ENCODE data around the gene CLSTN2.

Gene CLSTN2

GRCh38 chr3:140440446-140440845 lies 505.5 kb downstream of the CLSTN2 start:
- H3K4me3 ChIP-seq (IDR thresholded peaks at IDR 0.05; ENCODE audit: insufficient read depth, low read depth, low read length), result no peak overlapping the region
- no peaks in the 10 kb centered on the region for H3K79me2 ChIP-seq (ENCODE audit: insufficient read depth, low read depth)
- no peak overlapping the region for H3K27ac ChIP-seq
- no peak overlapping the region for H3K4me2 ChIP-seq
- no peak overlapping the region for H3K9ac ChIP-seq
- H3K27me3 ChIP-seq (ENCODE audit: insufficient read depth, low read depth), result no peaks in the 10 kb centered on the region
- H3K36me3 ChIP-seq (ENCODE audit: insufficient read depth), result no peaks in the 10 kb centered on the region
- no peaks in the 10 kb centered on the region for H3K4me1 ChIP-seq (ENCODE audit: low read depth, poor library complexity, severe bottlenecking)
- no peak overlapping the region for H2AFZ ChIP-seq (ENCODE audit: low read depth)
- TF ChIP-seq CTCF (conservative IDR thresholded peaks at IDR 0.05; ENCODE audit: low read depth, low read length), result no peak
- H4K20me1 ChIP-seq (ENCODE audit: insufficient read depth), result no peaks in the 10 kb centered on the region

GRCh38 chr3:140441006-140441405 lies 506.0 kb downstream of the CLSTN2 start:
- Histone ChIP-seq H3K4me3 (IDR thresholded peaks at IDR 0.05; ENCODE audit: insufficient read depth, low read depth, low read length) (no peak overlapping the region), H3K4me1 (ENCODE audit: low read depth, poor library complexity, severe bottlenecking) (no peaks in the 10 kb centered on the region), H3K9ac (no peak overlapping the region), H3K27me3 (ENCODE audit: insufficient read depth, low read depth) (no peaks in the 10 kb centered on the region), H4K20me1 (ENCODE audit: insufficient read depth) (no peaks in the 10 kb centered on the region), H3K27ac (no peak overlapping the region), H3K4me2 (no peak overlapping the region), H3K36me3 (ENCODE audit: insufficient read depth) (no peaks in the 10 kb centered on the region), H3K79me2 (ENCODE audit: insufficient read depth, low read depth) (no peaks in the 10 kb centered on the region), H2AFZ (ENCODE audit: low read depth) (no peak overlapping the region)
- TF ChIP-seq CTCF (conservative IDR thresholded peaks at IDR 0.05; ENCODE audit: low read depth, low read length), result no peak

GRCh38 chr3:140442621-140443020 lies 507.6 kb downstream of the CLSTN2 start:
- H3K27ac ChIP-seq, result no peak overlapping the region
- H3K4me3 ChIP-seq (IDR thresholded peaks at IDR 0.05; ENCODE audit: insufficient read depth, low read depth, low read length), result no peak overlapping the region

GRCh38 chr3:140443073-140443472 lies 508.1 kb downstream of the CLSTN2 start:
- Histone ChIP-seq H3K4me2 (no peak overlapping the region), H3K4me3 (IDR thresholded peaks at IDR 0.05; ENCODE audit: insufficient read depth, low read depth, low read length) (no peak overlapping the region), H3K9ac (no peak overlapping the region), H3K4me1 (ENCODE audit: low read depth, poor library complexity, severe bottlenecking) (no peaks in the 10 kb centered on the region), H3K27me3 (ENCODE audit: insufficient read depth, low read depth) (no peaks in the 10 kb centered on the region), H3K36me3 (ENCODE audit: insufficient read depth) (no peaks in the 10 kb centered on the region), H3K79me2 (ENCODE audit: insufficient read depth, low read depth) (no peaks in the 10 kb centered on the region), H2AFZ (ENCODE audit: low read depth) (no peak overlapping the region), H4K20me1 (ENCODE audit: insufficient read depth) (no peaks in the 10 kb centered on the region), H3K27ac (no peak overlapping the region)
- no peak for TF ChIP-seq CTCF (conservative IDR thresholded peaks at IDR 0.05; ENCODE audit: low read depth, low read length)

More at GRCh38 chr3:140442621-140443020, 507.6 kb downstream of the CLSTN2 start:
- no peak for TF ChIP-seq CTCF (conservative IDR thresholded peaks at IDR 0.05; ENCODE audit: low read depth, low read length)
- H2AFZ ChIP-seq (ENCODE audit: low read depth), result no peak overlapping the region
- H3K4me1 ChIP-seq (ENCODE audit: low read depth, poor library complexity, severe bottlenecking), result no peaks in the 10 kb centered on the region
- no peak overlapping the region for H3K9ac ChIP-seq
- no peaks in the 10 kb centered on the region for H4K20me1 ChIP-seq (ENCODE audit: insufficient read depth)
- H3K36me3 ChIP-seq (ENCODE audit: insufficient read depth), result no peaks in the 10 kb centered on the region
- no peaks in the 10 kb centered on the region for H3K79me2 ChIP-seq (ENCODE audit: insufficient read depth, low read depth)
- no peak overlapping the region for H3K4me2 ChIP-seq
- H3K27me3 ChIP-seq (ENCODE audit: insufficient read depth, low read depth), result no peaks in the 10 kb centered on the region
